Neuronal stem cell (in vitro differentiated cells): Measurements from ENCODE around the gene PNP.
"Not testable (repeated sequence)": the region's sequence is repeated elsewhere in the genome, so short reads cannot be mapped to it uniquely, and the experiment has no call there.

Experiments used
- DNase-seq: peaks from one replicate; pipeline ENCODE4 v3.0.0-alpha.2; 2013; ENCODE audit warnings: low spot score
- H2AFZ ChIP-seq: one replicate; pipeline ENCODE4 v1.6.1; 2013; ENCODE audit warnings: mild to moderate bottlenecking, low read length, inconsistent platforms
- H2AK5ac ChIP-seq: 2 replicates; pipeline ENCODE4 v1.6.1; 2013; ENCODE audit warnings: low read depth, mild to moderate bottlenecking, inconsistent platforms, low read length, moderate library complexity, mixed read lengths
- H2BK120ac ChIP-seq: 2 replicates; pipeline ENCODE4 v1.6.1; 2013; ENCODE audit warnings: low read depth, mild to moderate bottlenecking, inconsistent platforms, low read length, moderate library complexity, mixed read lengths
- H2BK12ac ChIP-seq: one replicate; pipeline ENCODE4 v1.6.1; 2013; ENCODE audit warnings: low read length, inconsistent platforms
- H2BK15ac ChIP-seq: 2 replicates; pipeline ENCODE4 v1.6.1; 2013; ENCODE audit warnings: mild to moderate bottlenecking, low read length, inconsistent platforms, mixed read lengths
- H2BK5ac ChIP-seq: one replicate; pipeline ENCODE4 v1.6.1; 2013; ENCODE audit warnings: inconsistent platforms, mild to moderate bottlenecking, low read length, moderate library complexity
- H3K14ac ChIP-seq: one replicate; pipeline ENCODE4 v1.6.1; 2013; ENCODE audit warnings: low read length, inconsistent platforms
- H3K18ac ChIP-seq: 2 replicates; pipeline ENCODE4 v1.6.1; 2013; ENCODE audit warnings: low read length, inconsistent platforms
- H3K23ac ChIP-seq: 2 replicates; pipeline ENCODE4 v1.6.1; 2013; ENCODE audit warnings: low read depth, mild to moderate bottlenecking, mixed read lengths, low read length, inconsistent platforms; ENCODE audit not compliant: poor library complexity
- H3K27ac ChIP-seq: replicated peaks from 3 replicates; pipeline ENCODE4 v1.5.1; 2013; ENCODE audit warnings: low read length, inconsistent platforms
- H3K27me3 ChIP-seq, 3 experiments: 2 replicates each; pipeline ENCODE4 v1.6.1; 2013; ENCODE audit warnings: low read length in 3 of 3, mild to moderate bottlenecking in 2 of 3, inconsistent platforms in 1 of 3, low read depth in 1 of 3, mixed read lengths in 1 of 3, moderate library complexity in 1 of 3; ENCODE audit not compliant: control insufficient read depth in 3 of 3, insufficient read depth in 3 of 3
- H3K36me3 ChIP-seq, 2 donors: replicated peaks in 1 of 2; 2 replicates each; pipeline ENCODE4 v1.6.1; 2013; ENCODE audit warnings: low read length in 2 of 2; ENCODE audit not compliant: control insufficient read depth in 2 of 2, insufficient read depth in 2 of 2
- H3K4ac ChIP-seq: 2 replicates; pipeline ENCODE4 v1.6.1; 2013; ENCODE audit warnings: inconsistent platforms, mild to moderate bottlenecking, low read length, moderate library complexity
- H3K4me1 ChIP-seq, 2 donors: 1 replicate in 1 of 2; 2 replicates in 1 of 2; pipeline ENCODE4 v1.6.1; 2013; ENCODE audit warnings: low read length in 2 of 2, low read depth in 1 of 2; ENCODE audit not compliant: control insufficient read depth in 2 of 2, insufficient read depth in 1 of 2
- H3K4me2 ChIP-seq: one replicate; pipeline ENCODE4 v1.6.1; 2013; ENCODE audit warnings: mild to moderate bottlenecking, low read length, inconsistent platforms; ENCODE audit not compliant: insufficient read depth, poor library complexity, severe bottlenecking
- H3K4me3 ChIP-seq, 2 donors: 2 replicates each; pipeline ENCODE4 v1.5.1; 2013; ENCODE audit warnings: low read length in 2 of 2, mild to moderate bottlenecking in 2 of 2, inconsistent platforms in 1 of 2, moderate library complexity in 1 of 2
- H3K79me1 ChIP-seq: one replicate; pipeline ENCODE4 v1.6.1; 2013; ENCODE audit warnings: low read depth, mild to moderate bottlenecking, inconsistent platforms, low read length, moderate library complexity
- H3K9ac ChIP-seq: one replicate; pipeline ENCODE4 v1.6.1; 2013; ENCODE audit warnings: mild to moderate bottlenecking, low read depth, low read length, inconsistent platforms; ENCODE audit not compliant: poor library complexity
- H3K9me3 ChIP-seq, 2 donors: replicated peaks in 1 of 2; 2 replicates each; pipeline versions ENCODE3 to v1.6.1; 2013; ENCODE audit warnings: low read length in 2 of 2, mild to moderate bottlenecking in 2 of 2, inconsistent platforms in 1 of 2, low read depth in 1 of 2, mixed read lengths in 1 of 2, moderate library complexity in 1 of 2; ENCODE audit not compliant: control insufficient read depth in 2 of 2, insufficient read depth in 1 of 2
- H4K8ac ChIP-seq: one replicate; pipeline ENCODE4 v1.6.1; 2013; ENCODE audit warnings: low read depth, mild to moderate bottlenecking, inconsistent platforms, low read length, moderate library complexity
- H4K91ac ChIP-seq: one replicate; pipeline ENCODE4 v1.6.1; 2013; ENCODE audit warnings: low read length, low read depth, mild to moderate bottlenecking, inconsistent platforms; ENCODE audit not compliant: poor library complexity
- WGBS, 2 donors: extraction: QIAGEN DNeasy Blood & Tissue Kit; methylation state at CpG; one replicate each; pipeline ENCODE4 v1.1.7; 2013; ENCODE audit warnings: missing lambda C conversion rate in 2 of 2, mixed read lengths in 1 of 2; ENCODE audit not compliant: insufficient read length in 2 of 2, insufficient replicate concordance in 1 of 2; ENCODE audit errors: extremely low coverage in 2 of 2; 5-methylcytosine and 5-hydroxymethylcytosine counted together

Gene PNP

DNA sequence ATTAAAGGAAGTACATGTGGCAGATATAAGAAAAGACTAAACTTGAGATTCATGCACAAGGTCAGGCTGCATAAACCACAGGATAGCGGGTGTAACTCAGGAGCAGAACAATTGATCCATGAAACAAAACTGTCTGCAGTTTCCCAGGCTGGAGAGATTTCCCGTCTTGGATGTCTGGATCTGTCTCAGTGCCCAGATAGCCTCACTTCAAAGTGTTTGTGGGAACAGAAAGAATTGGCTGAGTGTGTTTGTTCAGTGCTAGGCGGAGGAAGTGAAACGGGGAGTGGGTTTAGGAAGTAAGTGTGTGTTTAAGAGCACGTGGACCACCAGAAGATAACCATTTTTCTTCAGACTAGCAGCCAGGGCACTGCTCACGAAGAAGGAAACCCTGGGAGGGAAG is 34.7 kb downstream of the PNP start:
- Histone ChIP-seq H2AFZ (no peak overlapping the region), H2AK5ac (no peak overlapping the region), H3K4me1 (no peaks in the 10 kb centered on the region), H3K9me3 (no peaks in the 10 kb centered on the region), H3K4ac (no peak overlapping the region), H3K18ac (no peak overlapping the region), H4K8ac (no peak overlapping the region), H3K23ac (no peak overlapping the region), H3K36me3 (no peaks in the 10 kb centered on the region), H2BK12ac (no peak overlapping the region), H2BK120ac (no peak overlapping the region), H4K91ac (no peak overlapping the region), H3K4me2 (no peak overlapping the region), H3K27me3 (no peaks in the 10 kb centered on the region), H3K14ac (no peak overlapping the region), H3K9ac (no peak overlapping the region), H2BK5ac (no peak overlapping the region), H3K27ac (no peak overlapping the region), H3K4me3 (no peak overlapping the region), H2BK15ac (no peak overlapping the region), H3K79me1 (no peaks in the 10 kb centered on the region)
- DNase-seq = no peak
- WGBS, 2 donors = 100% methylated on average over 1 of the region's 6 CpGs; no CpG with 5 or more reads in 1 of the 2 donors

- H2BK12ac ChIP-seq, H4K91ac ChIP-seq, H3K18ac ChIP-seq, H3K9me3 ChIP-seq, H2BK15ac ChIP-seq, H3K36me3 ChIP-seq, H2BK120ac ChIP-seq, H3K23ac ChIP-seq, H2AK5ac ChIP-seq, H3K4me2 ChIP-seq, H2AFZ ChIP-seq, H3K27me3 ChIP-seq, H3K4me3 ChIP-seq, H3K79me1 ChIP-seq, DNase-seq, H3K9ac ChIP-seq, H3K4ac ChIP-seq, H3K14ac ChIP-seq, H2BK5ac ChIP-seq, H4K8ac ChIP-seq, H3K4me1 ChIP-seq, H3K27ac ChIP-seq: not testable (repeated sequence)
- no CpG with 5 or more reads among the region's 30 CpGs for WGBS, 2 donors
Observed at GRCh38 chr14:20506276-20506675, 37.1 kb downstream of the PNP start.

DNA sequence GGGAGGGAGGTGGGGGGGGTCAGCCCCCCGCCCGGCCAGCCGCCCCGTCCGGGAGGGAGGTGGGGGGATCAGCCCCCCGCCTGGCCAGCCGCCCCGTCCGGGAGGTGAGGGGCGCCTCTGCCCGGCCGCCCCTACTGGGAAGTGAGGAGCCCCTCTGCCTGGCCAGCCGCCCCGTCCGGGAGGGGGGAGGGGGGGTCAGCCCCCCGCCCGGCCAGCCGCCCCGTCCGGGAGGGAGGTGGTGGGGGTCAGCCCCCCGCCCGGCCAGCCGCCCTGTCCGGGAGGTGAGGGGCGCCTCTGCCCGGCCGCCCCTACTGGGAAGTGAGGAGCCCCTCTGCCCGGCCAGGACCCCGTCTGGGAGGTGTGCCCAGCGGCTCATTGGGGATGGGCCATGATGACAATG is 37.5 kb downstream of the PNP start:
- not testable (repeated sequence) for H4K91ac ChIP-seq, H3K4me1 ChIP-seq, H3K18ac ChIP-seq, H3K4me2 ChIP-seq, H3K27ac ChIP-seq, H2BK12ac ChIP-seq, H3K36me3 ChIP-seq, H3K23ac ChIP-seq, H3K9ac ChIP-seq, H2BK15ac ChIP-seq, H4K8ac ChIP-seq, H3K79me1 ChIP-seq, H3K14ac ChIP-seq, H2AFZ ChIP-seq, H2BK120ac ChIP-seq, H2AK5ac ChIP-seq, DNase-seq, H3K4ac ChIP-seq, H2BK5ac ChIP-seq, H3K4me3 ChIP-seq, H3K27me3 ChIP-seq, H3K9me3 ChIP-seq
- WGBS, 2 donors = no CpG with 5 or more reads among the region's 30 CpGs

GRCh38 chr14:20507537-20507936 is 38.3 kb downstream of the PNP start:
- not testable (repeated sequence) for H3K14ac ChIP-seq, H3K9ac ChIP-seq, DNase-seq, H3K23ac ChIP-seq, H3K79me1 ChIP-seq, H3K36me3 ChIP-seq, H4K8ac ChIP-seq, H3K9me3 ChIP-seq, H3K27me3 ChIP-seq, H4K91ac ChIP-seq, H2BK12ac ChIP-seq, H3K27ac ChIP-seq, H3K4me1 ChIP-seq, H2BK120ac ChIP-seq, H3K4ac ChIP-seq, H2AFZ ChIP-seq, H3K18ac ChIP-seq, H2BK15ac ChIP-seq, H2BK5ac ChIP-seq, H2AK5ac ChIP-seq, H3K4me2 ChIP-seq, H3K4me3 ChIP-seq
- no CpG with 5 or more reads among the region's 3 CpGs for WGBS, 2 donors
